Colonic mucosa (tissue), 4 donors: ENCODE measurements around the gene CERS1. TPM values are rescaled to one million over a fixed set of nuclear protein-coding genes. Genes with fewer than 3 reads are reported as not detected.

Experiments
- DNase-seq: peaks from one replicate; pipeline ENCODE4 v3.0.0-alpha.2; 2020
- H3K27ac ChIP-seq: fragments of 200-600 bp; one replicate; pipeline ENCODE4 v1.8.0; 2021
- H3K27me3 ChIP-seq: fragments of 200-600 bp; one replicate; pipeline ENCODE4 v1.8.0; 2021
- H3K36me3 ChIP-seq: fragments of 200-600 bp; one replicate; pipeline ENCODE4 v1.8.0; 2021
- H3K4me1 ChIP-seq: fragments of 200-600 bp; one replicate; pipeline ENCODE4 v1.8.0; 2021; ENCODE audit warnings: mild to moderate bottlenecking
- H3K4me3 ChIP-seq: fragments of 200-600 bp; one replicate; pipeline ENCODE4 v1.8.0; 2021
- H3K9ac ChIP-seq, 2 donors: one replicate each; pipeline ENCODE4 v1.7.0; 2013; ENCODE audit warnings: control low read depth in 2 of 2, low read depth in 2 of 2, low read length in 2 of 2
- H3K9me3 ChIP-seq: fragments of 200-600 bp; one replicate; pipeline ENCODE4 v1.8.0; 2021
- intact Hi-C: fragments of 100-400 bp; cut with DNase I; formaldehyde crosslinking; loops from one replicate; pipeline ENCODE4 v1.14.1; 2022
- total RNA-seq, 2 donors: library from RNA; stranded (reverse); fragmentation: NEBNext Ultra II Directional in 1 of 2; extraction: Animal tissue kit (Norgen Biotek cat#: 25700) in 1 of 2; gene quantifications; one replicate each; pipeline ENCODE4 v1.2.1, GENCODE V29; 2021
- TF ChIP-seq, protein P1 (sequence below): fragments of 200-600 bp; IDR thresholded peaks from one replicate; pipeline ENCODE4 v1.8.0; 2022; ENCODE audit warnings: antibody characterized with exemption, mild to moderate bottlenecking
- donor health status: healthy.
- donor health status: DM: no; HTN: no; CAD: no.
- donor health status: DM: no; HTN: no; CAD: no.

The CERS1 gene
- total RNA-seq, 2 donors from 2014 or later = 0.15 to 0.58 TPM

DNA sequence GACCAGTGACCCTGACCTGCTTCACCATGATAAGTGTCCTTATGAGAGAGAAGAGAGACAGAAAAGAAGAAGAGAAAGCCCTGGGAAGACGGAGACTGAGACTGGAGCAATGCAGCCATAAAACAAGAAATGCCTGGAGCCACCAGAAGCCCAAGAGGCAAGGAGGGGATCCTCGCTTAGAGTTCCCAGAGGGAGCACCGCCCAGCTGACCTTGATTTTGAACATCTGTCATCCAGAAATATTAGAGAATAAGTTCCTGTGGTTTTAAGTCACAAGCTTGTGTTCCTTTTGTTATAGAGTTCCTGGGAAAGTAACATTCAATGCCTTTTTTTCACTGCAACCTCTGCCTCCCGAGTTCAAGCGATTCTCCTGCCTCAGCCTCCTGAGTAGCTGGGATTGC, 20.2 kb downstream of the CERS1 start:
- intact Hi-C loops = no loop called here
- TF ChIP-seq, protein P1, sequence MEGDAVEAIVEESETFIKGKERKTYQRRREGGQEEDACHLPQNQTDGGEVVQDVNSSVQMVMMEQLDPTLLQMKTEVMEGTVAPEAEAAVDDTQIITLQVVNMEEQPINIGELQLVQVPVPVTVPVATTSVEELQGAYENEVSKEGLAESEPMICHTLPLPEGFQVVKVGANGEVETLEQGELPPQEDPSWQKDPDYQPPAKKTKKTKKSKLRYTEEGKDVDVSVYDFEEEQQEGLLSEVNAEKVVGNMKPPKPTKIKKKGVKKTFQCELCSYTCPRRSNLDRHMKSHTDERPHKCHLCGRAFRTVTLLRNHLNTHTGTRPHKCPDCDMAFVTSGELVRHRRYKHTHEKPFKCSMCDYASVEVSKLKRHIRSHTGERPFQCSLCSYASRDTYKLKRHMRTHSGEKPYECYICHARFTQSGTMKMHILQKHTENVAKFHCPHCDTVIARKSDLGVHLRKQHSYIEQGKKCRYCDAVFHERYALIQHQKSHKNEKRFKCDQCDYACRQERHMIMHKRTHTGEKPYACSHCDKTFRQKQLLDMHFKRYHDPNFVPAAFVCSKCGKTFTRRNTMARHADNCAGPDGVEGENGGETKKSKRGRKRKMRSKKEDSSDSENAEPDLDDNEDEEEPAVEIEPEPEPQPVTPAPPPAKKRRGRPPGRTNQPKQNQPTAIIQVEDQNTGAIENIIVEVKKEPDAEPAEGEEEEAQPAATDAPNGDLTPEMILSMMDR = no peak
- Histone ChIP-seq H3K4me3 (no peak overlapping the region), H3K36me3 (no peaks in the 10 kb centered on the region), H3K27ac (no peak overlapping the region), H3K9me3 (no peaks in the 10 kb centered on the region), H3K4me1 (no peaks in the 10 kb centered on the region), H3K9ac (no peak overlapping the region), H3K27me3 (no peaks in the 10 kb centered on the region)
- no peak for DNase-seq

- no peak overlapping the region for H3K4me3 ChIP-seq
- intact Hi-C loops = no loop called here
- no peak for DNase-seq
- peaks cover 12% of the 10 kb centered on the region for H3K36me3 ChIP-seq
- H3K27ac ChIP-seq = no peak overlapping the region
- peaks cover 6% of the 10 kb centered on the region for H3K27me3 ChIP-seq
- H3K4me1 ChIP-seq = no peaks in the 10 kb centered on the region
- H3K9ac ChIP-seq = no peak overlapping the region
- TF ChIP-seq, protein P1 = no peak
- H3K9me3 ChIP-seq = no peaks in the 10 kb centered on the region
Measured at GRCh38 chr19:18871543-18871942, 24.4 kb downstream of the CERS1 start.

DNA sequence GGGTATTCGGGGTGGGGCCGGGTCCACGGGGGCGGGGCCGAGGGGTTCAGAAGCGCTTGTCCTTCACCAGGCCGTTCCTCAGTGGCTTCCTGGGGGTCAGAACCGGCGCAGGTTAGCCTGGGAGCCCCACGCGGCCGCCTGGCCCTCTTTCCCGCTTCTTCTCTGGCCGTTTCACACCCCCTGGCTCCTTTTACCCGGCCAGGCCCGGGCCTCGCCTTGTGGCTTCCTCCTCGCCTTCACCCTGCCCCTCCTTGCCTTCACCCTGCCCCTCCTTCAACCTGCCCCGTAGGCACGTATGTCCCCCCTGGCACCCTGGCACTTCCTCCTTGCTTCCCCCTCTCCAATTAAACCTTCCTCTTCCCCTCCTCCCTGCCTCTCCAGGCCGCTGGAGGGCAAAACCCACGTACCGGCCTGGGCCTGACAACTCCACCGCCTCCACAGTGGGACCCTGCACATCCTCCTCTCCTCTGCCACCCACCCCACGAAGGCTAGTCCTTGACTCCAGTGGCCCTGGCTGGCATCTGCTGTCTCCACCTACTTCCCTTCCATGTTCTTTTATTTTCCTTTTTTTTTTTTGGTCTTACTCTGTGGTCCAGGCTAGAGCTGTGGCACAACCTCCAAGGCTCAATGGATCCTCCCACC, 25.3 kb downstream of the CERS1 start:
- H3K9me3 ChIP-seq = no peaks in the 10 kb centered on the region
- peaks cover 12% of the 10 kb centered on the region for H3K36me3 ChIP-seq
- TF ChIP-seq, protein P1 = no peak
- no peak for DNase-seq
- H3K4me1 ChIP-seq = no peaks in the 10 kb centered on the region
- no peak overlapping the region for H3K9ac ChIP-seq
- H3K27me3 ChIP-seq = peaks cover 6% of the 10 kb centered on the region
- no peak overlapping the region for H3K27ac ChIP-seq
- H3K4me3 ChIP-seq = no peak overlapping the region
- intact Hi-C loops = no loop called here

DNA sequence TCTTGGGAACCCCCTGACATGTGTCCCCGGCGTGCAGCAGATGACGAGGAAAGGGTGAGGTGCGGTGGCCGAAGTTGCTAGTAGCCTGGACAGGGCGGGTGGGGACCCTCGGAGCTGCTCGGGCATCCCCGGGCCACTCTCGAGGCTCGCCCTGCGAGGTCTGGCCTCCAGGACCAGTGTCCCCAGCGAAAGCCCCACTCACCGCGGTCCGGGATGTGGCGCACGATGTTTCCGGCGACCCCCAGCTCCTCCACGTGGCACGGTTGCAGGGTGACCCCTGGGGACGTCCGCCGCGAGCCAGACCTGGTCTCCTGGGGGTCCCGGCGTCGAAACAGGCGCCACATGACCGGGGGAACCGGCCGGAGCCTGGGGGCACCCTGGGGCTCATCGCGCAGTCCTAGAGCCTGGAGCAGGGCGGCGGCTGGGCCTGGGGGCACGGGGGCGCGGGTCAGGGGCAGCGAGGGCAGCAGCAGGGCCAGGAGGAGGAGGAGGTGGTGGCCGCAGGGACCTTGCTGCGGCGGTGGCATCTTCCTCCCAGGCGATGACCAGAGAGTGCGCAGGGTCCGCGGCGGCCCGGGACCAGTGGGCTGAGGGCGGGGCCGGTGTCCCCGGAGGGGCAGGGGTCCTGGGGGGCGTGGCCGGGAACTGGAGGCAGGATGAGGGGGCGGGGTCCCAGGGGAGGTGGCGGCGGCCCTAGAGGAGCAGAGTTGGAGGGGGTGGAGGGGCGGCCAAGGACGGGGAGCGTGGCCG, 26.0 kb downstream of the CERS1 start:
- intact Hi-C loops = no loop called here
- DNase-seq = no peak
- no peaks in the 10 kb centered on the region for H3K4me1 ChIP-seq
- H3K36me3 ChIP-seq = peaks cover 17% of the 10 kb centered on the region
- no peak overlapping the region for H3K4me3 ChIP-seq
- no peaks in the 10 kb centered on the region for H3K9me3 ChIP-seq
- H3K27ac ChIP-seq = no peak overlapping the region
- peaks cover 6% of the 10 kb centered on the region for H3K27me3 ChIP-seq
- TF ChIP-seq, protein P1 = no peak
- H3K9ac ChIP-seq = no peak overlapping the region

DNA sequence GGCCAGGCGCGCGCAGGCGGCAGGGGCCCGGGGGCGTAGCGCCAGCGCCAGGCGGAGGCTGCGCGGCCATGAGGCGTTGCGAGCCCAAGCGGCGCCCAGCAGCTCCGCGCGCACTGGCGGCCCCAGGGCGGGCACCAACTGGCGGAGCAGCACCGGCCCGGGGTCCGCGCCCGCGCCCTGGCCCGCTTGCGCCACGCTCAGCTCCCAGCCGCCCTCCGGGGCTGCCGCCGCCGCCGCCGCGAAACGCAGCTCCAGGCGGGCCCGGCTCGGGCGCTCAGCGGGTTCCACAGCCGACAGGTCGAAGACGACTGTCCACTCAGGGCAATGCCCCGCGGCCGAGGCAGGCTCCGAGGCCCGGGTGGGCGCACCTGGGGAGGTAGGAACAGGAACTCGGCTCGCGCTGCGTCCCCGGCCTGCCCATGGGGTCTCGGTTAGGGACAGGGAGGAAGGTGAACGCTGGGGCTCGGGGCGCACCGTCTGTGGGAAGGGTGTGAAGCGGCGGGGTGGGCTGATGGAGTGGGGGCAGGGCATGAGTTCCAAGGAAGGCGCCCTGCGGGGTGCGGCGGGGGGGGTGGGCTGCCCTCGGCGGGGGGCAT, 26.8 kb downstream of the CERS1 start:
- Histone ChIP-seq H3K4me3 (no peak overlapping the region), H3K9ac (no peak overlapping the region), H3K27ac (no peak overlapping the region), H3K27me3 (peaks cover 6% of the 10 kb centered on the region), H3K9me3 (no peaks in the 10 kb centered on the region), H3K4me1 (no peaks in the 10 kb centered on the region), H3K36me3 (peaks cover 19% of the 10 kb centered on the region)
- intact Hi-C loops = no loop called here
- no peak for DNase-seq
- TF ChIP-seq, protein P1 = no peak
